Ishikawa (cell line): ENCODE data around the gene COPB1.

Experiments used
- CEBPB ChIP-seq: IDR thresholded peaks from 2 replicates; pipeline ENCODE4 v1.6.1; 2012
- CREB1 ChIP-seq: IDR thresholded peaks from 2 replicates; pipeline ENCODE4 v1.6.1; 2012; ENCODE audit warnings: low read depth
- EGR1 ChIP-seq: IDR thresholded peaks from 2 replicates; pipeline ENCODE4 v1.6.1; 2012
- EP300 ChIP-seq: IDR thresholded peaks from 2 replicates; pipeline ENCODE4 v1.6.1; 2012; ENCODE audit warnings: borderline replicate concordance
- FOXM1 ChIP-seq: IDR thresholded peaks from 2 replicates; pipeline ENCODE4 v1.6.1; 2012; ENCODE audit warnings: low read depth, borderline replicate concordance
- MAX ChIP-seq: IDR thresholded peaks from 2 replicates; pipeline ENCODE4 v1.6.1; 2012
- NFIC ChIP-seq: IDR thresholded peaks from 2 replicates; pipeline ENCODE4 v1.6.1; 2012
- RAD21 ChIP-seq: IDR thresholded peaks from 2 replicates; pipeline ENCODE4 v1.6.1; 2012; ENCODE audit warnings: low read depth
- REST ChIP-seq: IDR thresholded peaks from 2 replicates; pipeline ENCODE4 v1.6.1; 2012; ENCODE audit warnings: low read depth, mild to moderate bottlenecking
- TAF1 ChIP-seq: IDR thresholded peaks from 2 replicates; pipeline ENCODE4 v1.6.1; 2012; ENCODE audit warnings: low read depth, mild to moderate bottlenecking
- TCF12 ChIP-seq: IDR thresholded peaks from 2 replicates; pipeline ENCODE4 v1.6.1; 2012; ENCODE audit warnings: low read depth
- TEAD4 ChIP-seq: IDR thresholded peaks from 2 replicates; pipeline ENCODE4 v1.6.1; 2012
- USF1 ChIP-seq: IDR thresholded peaks from 2 replicates; pipeline ENCODE4 v1.6.1; 2012
- YY1 ChIP-seq: IDR thresholded peaks from 2 replicates; pipeline ENCODE4 v1.6.1; 2012; ENCODE audit warnings: low read depth
- ZBTB7A ChIP-seq: IDR thresholded peaks from 2 replicates; pipeline ENCODE4 v1.6.1; 2012; ENCODE audit warnings: low read depth

The COPB1 gene

GRCh38 chr11:14422052-14422813 lies 77.4 kb downstream of the COPB1 start:
- TF ChIP-seq REST = no peak
- TF ChIP-seq YY1 = peak; percentile 72
- TF ChIP-seq FOXM1 = peak; percentile 89
- peak; percentile 96 for TF ChIP-seq EP300
- peak; percentile 65 for TF ChIP-seq MAX
- TF ChIP-seq RAD21 = no peak
- TF ChIP-seq TAF1 = no peak
- TF ChIP-seq EGR1 = no peak
- no peak for TF ChIP-seq ZBTB7A
- 0 out of 2 replicates have a peak, but pooled peaks have one; percentile 35 for TF ChIP-seq CEBPB
- peak; percentile 97 for TF ChIP-seq TCF12
- TF ChIP-seq NFIC = peak; percentile 97
- peak; percentile 100 for TF ChIP-seq TEAD4
- TF ChIP-seq USF1 = no peak; the same call in 1 of the 2 replicates
- no peak for TF ChIP-seq CREB1

GRCh38 chr11:14420223-14420622 lies 79.4 kb downstream of the COPB1 start:
- no peak for TF ChIP-seq ZBTB7A
- TF ChIP-seq REST = no peak
- TF ChIP-seq TAF1 = no peak
- TF ChIP-seq FOXM1 = no peak
- TF ChIP-seq RAD21 = no peak
- TF ChIP-seq TEAD4 = no peak
- TF ChIP-seq EP300 = no peak
- no peak for TF ChIP-seq NFIC
- TF ChIP-seq EGR1 = no peak
- no peak for TF ChIP-seq TCF12
- no peak for TF ChIP-seq YY1
- no peak for TF ChIP-seq MAX
- TF ChIP-seq CEBPB = no peak
- TF ChIP-seq CREB1 = no peak
- no peak for TF ChIP-seq USF1

- no peak for TF ChIP-seq NFIC
- peak; percentile 72 for TF ChIP-seq RAD21
- no peak for TF ChIP-seq MAX
- TF ChIP-seq ZBTB7A = no peak
- no peak for TF ChIP-seq CEBPB
Observed at GRCh38 chr11:14418801-14419417, 80.7 kb downstream of the COPB1 start.

- TF ChIP-seq TCF12 (no peak), REST (no peak), NFIC (no peak), CREB1 (no peak), ZBTB7A (no peak), TAF1 (no peak), TEAD4 (no peak), EGR1 (no peak), MAX (no peak), RAD21 (no peak), YY1 (no peak), EP300 (no peak), FOXM1 (no peak), CEBPB (no peak), USF1 (no peak)
Observed at GRCh38 chr11:14417617-14418374, 81.8 kb downstream of the COPB1 start.
